HEK293 (cell line): ENCODE measurements around the gene MYOM1.

Experiments
- BCL6B ChIP-seq: fragments of 450-650 bp; formaldehyde crosslinking; IDR thresholded peaks from 2 replicates; pipeline ENCODE4 v1.5.1; 2017; ENCODE audit warnings: missing biosample characterization, missing genetic modification characterization
- CTCF ChIP-seq: fragments of 450-650 bp; formaldehyde crosslinking; IDR thresholded peaks from 2 replicates; pipeline ENCODE4 v1.5.1; 2016; ENCODE audit warnings: missing biosample characterization, missing genetic modification characterization
- KLF1 ChIP-seq: fragments of 450-650 bp; formaldehyde crosslinking; IDR thresholded peaks from 2 replicates; pipeline ENCODE4 v1.5.1; 2016; ENCODE audit warnings: missing biosample characterization, missing genetic modification characterization
- REPIN1 ChIP-seq: fragments of 450-650 bp; formaldehyde crosslinking; IDR thresholded peaks from 2 replicates; pipeline ENCODE4 v1.5.1; 2017; ENCODE audit warnings: missing biosample characterization, missing genetic modification characterization, low read depth
- YY1 ChIP-seq: fragments of 450-650 bp; formaldehyde crosslinking; IDR thresholded peaks from 2 replicates; pipeline ENCODE4 v1.5.1; 2018; ENCODE audit warnings: missing biosample characterization, missing genetic modification characterization
- ZBTB6 ChIP-seq: fragments of 450-650 bp; formaldehyde crosslinking; IDR thresholded peaks from 2 replicates; pipeline ENCODE4 v1.5.1; 2017; ENCODE audit warnings: missing biosample characterization, missing genetic modification characterization
- ZBTB7A ChIP-seq: fragments of 450-650 bp; formaldehyde crosslinking; IDR thresholded peaks from 2 replicates; pipeline ENCODE4 v1.5.1; 2016; ENCODE audit warnings: low read depth, missing biosample characterization, missing genetic modification characterization
- ZNF692 ChIP-seq: fragments of 450-650 bp; formaldehyde crosslinking; IDR thresholded peaks from 2 replicates; pipeline ENCODE4 v1.5.1; 2016; ENCODE audit warnings: missing biosample characterization, missing genetic modification characterization

GRCh38 chr18:3086871-3087270 is 132.9 kb downstream of the MYOM1 start:
- TF ChIP-seq BCL6B: no peak
- TF ChIP-seq CTCF (tag by site-specific recombination): no peak
- TF ChIP-seq ZBTB7A (tag by site-specific recombination): no peak
- no peak for TF ChIP-seq ZBTB6
- TF ChIP-seq YY1 (tag by site-specific recombination): no peak
- no peak for TF ChIP-seq KLF1 (tag by site-specific recombination)
- TF ChIP-seq ZNF692 (tag by site-specific recombination): no peak
- no peak for TF ChIP-seq REPIN1 (tag by site-specific recombination)
